Activated CD4-positive, alpha-beta T cell treated with anti-CD3 and anti-CD28 coated beads for 36 hours (primary cell): ENCODE results near the gene EXOC1L. TPM values are rescaled to one million over a fixed set of nuclear protein-coding genes. Genes with fewer than 3 reads are reported as not detected.

Source experiments
- ATAC-seq: fragments of 200-7000 bp; cut with Tn5 transposase; one replicate; pipeline ENCODE4 v1.10.0; 2021; ENCODE audit warnings: mild to moderate bottlenecking, moderate library complexity
- CTCF ChIA-PET: fragments of 350-600 bp; sonication (Branson Sonifier 250); formaldehyde crosslinking; loops from one replicate; lab custom pipeline; 2021; ENCODE audit warnings: antibody characterized with exemption; lab: Charles Lee
- POLR2A ChIA-PET: fragments of 350-600 bp; sonication (Branson Sonifier 250); formaldehyde crosslinking; loops from one replicate; lab custom pipeline; 2021; ENCODE audit warnings: antibody characterized with exemption, inconsistent platforms; lab: Charles Lee
- DNase-seq: peaks from one replicate; pipeline ENCODE4 v3.0.0-alpha.2; 2020
- H3K27ac Mint-ChIP-seq: one replicate; pipeline ENCODE4 v1.8.0; 2021; ENCODE audit warnings: mixed read lengths
- H3K27me3 Mint-ChIP-seq: one replicate; pipeline ENCODE4 v1.8.0; 2021; ENCODE audit warnings: mixed read lengths
- H3K36me3 Mint-ChIP-seq: one replicate; pipeline ENCODE4 v1.8.0; 2021; ENCODE audit warnings: low read depth, mixed read lengths
- H3K4me1 Mint-ChIP-seq: one replicate; pipeline ENCODE4 v1.8.0; 2021; ENCODE audit warnings: mixed read lengths
- H3K4me3 Mint-ChIP-seq: one replicate; pipeline ENCODE4 v1.8.0; 2021; ENCODE audit warnings: mild to moderate bottlenecking, moderate library complexity, mixed read lengths
- H3K9me3 Mint-ChIP-seq: one replicate; pipeline ENCODE4 v1.8.0; 2021; ENCODE audit warnings: low read depth, mixed read lengths
- intact Hi-C, 2 experiments: fragments of 100-400 bp; cut with DNase I in 1 of 2; cut with micrococcal nuclease in 1 of 2; formaldehyde crosslinking; loops; one replicate each; pipeline versions ENCODE4 v1.14.2 to v1.15.1; 2022 to 2024; cut with DNase I, micrococcal nuclease
- total RNA-seq, 2 experiments: library from RNA; stranded (reverse); gene quantifications; one replicate each; pipeline ENCODE4 v1.2.3, GENCODE V29; 2021

The EXOC1L gene
- total RNA-seq, 2 experiments from 2014 or later, result not detected

DNA sequence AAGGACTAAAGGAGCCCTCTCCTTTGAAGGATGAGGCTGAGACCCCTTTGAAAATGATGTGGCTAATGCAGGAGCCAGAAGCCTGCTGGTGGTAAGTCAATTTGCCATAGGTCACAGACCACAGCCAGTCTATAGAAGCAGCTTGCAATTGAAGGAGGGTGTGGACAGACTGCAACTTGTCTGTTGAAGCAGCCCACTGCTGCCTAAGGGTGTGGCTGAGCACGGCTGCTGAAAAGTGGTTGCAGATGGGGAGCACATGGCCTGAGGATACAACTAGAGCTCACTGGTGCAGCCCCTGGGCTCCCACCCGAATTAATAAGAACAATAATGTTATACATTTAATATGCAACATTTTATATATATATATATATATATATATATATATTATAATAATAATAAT is 11.4 kb upstream of the EXOC1L start:
- no peak overlapping the region for H3K27ac Mint-ChIP-seq
- intact Hi-C loops, result no loop called here
- CTCF ChIA-PET, result interaction anchor here (0.6 kb wide), 1 partner anchor 914 kb away, joined by 3 read pairs; no protein-coding TSS in a partner anchor
- no peak overlapping the region for H3K4me3 Mint-ChIP-seq
- POLR2A ChIA-PET, result no interaction called here
- H3K9me3 Mint-ChIP-seq, result no peaks in the 10 kb centered on the region
- DNase-seq (no peak), ATAC-seq (no peak)
- no peaks in the 10 kb centered on the region for H3K4me1 Mint-ChIP-seq
- H3K36me3 Mint-ChIP-seq, result no peaks in the 10 kb centered on the region
- H3K27me3 Mint-ChIP-seq, result peaks cover 14% of the 10 kb centered on the region

DNA sequence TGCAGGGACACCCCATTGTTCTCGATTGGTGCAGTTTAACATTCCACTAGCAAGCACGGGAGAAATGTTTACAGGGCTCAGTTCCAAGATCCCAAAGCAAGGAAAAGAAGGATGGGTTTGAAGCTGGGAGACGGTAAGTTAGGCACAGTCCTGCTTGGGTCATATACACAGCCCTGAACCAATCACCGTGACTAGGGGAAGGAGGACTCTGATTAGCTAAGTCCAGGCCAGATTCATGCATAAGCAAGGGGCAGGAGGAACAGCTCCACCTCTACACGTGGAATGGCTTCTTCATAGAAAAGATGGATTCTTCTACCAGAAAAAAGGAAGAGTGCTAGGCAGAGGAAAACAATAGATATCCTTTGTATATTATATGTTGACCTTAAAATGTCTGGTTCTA is 11.0 kb upstream of the EXOC1L start:
- no peak for ATAC-seq
- Mint-ChIP-seq H3K36me3 (no peaks in the 10 kb centered on the region), H3K27me3 (peaks cover 13% of the 10 kb centered on the region), H3K27ac (no peak overlapping the region), H3K4me1 (no peaks in the 10 kb centered on the region), H3K9me3 (no peaks in the 10 kb centered on the region), H3K4me3 (no peak overlapping the region)
- intact Hi-C loops, result no loop called here
- ChIA-PET CTCF (interaction anchor here (0.6 kb wide), 1 partner anchor 913 kb away, joined by 3 read pairs; no protein-coding TSS in a partner anchor), POLR2A (no interaction called here)
- no peak for DNase-seq

DNA sequence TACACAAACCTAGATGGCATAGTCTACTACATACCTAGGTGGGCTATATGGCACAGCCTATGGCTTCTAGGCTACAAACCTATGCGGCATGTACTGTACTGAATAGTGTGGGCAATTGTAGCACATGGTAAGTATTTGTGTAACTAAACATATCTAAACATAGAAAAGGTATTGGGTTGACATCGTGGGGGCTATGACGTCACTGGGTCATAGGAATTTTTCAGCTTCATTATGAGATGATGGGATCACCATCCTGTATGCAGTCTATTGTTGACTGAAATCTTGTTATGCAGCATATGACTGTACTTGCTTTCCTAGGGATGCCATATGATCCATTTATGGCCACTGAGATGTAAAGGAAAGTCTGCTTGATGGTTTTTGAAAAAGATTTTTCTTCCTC is 1.9 kb upstream of the EXOC1L start:
- Mint-ChIP-seq H3K36me3 (no peaks in the 10 kb centered on the region), H3K9me3 (no peaks in the 10 kb centered on the region), H3K27me3 (peaks cover 20% of the 10 kb centered on the region), H3K4me1 (peaks cover 7% of the 10 kb centered on the region), H3K27ac (no peak overlapping the region), H3K4me3 (no peak overlapping the region)
- intact Hi-C loops, result no loop called here
- DNase-seq, result no peak
- POLR2A ChIA-PET, result no interaction called here
- no peak for ATAC-seq
- CTCF ChIA-PET, result interaction anchor here (0.6 kb wide), 1 partner anchor 139 kb away, joined by 3 read pairs; no protein-coding TSS in a partner anchor

DNA sequence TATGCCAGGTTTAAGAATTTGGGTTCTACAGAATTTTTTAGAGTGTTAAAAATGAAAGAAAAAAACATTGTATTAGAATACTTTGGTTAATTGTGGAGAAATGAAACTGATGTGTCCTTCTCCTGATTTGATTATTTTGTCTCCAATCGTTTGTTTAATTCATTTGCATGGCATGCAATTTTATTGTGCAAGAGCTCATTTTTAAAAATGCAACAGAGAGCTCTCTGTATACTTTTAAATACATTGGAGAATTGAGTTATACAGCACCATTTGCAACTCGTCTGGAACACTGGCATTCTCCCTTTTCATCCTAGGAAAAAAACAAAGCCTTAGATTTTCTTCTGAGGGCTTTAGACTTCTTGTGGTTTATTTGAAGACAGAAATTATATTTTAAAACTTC is 689 bp downstream of the EXOC1L start:
- intact Hi-C loops, result no loop called here
- CTCF ChIA-PET, result interaction anchor here (1.3 kb wide), 1 partner anchor 46 kb away, joined by 3 read pairs; no protein-coding TSS in a partner anchor
- Mint-ChIP-seq H3K9me3 (no peaks in the 10 kb centered on the region), H3K4me1 (peaks cover 7% of the 10 kb centered on the region), H3K27me3 (peaks cover 22% of the 10 kb centered on the region), H3K4me3 (no peak overlapping the region), H3K36me3 (no peaks in the 10 kb centered on the region), H3K27ac (no peak overlapping the region)
- POLR2A ChIA-PET, result no interaction called here
- ATAC-seq (no peak), DNase-seq (no peak)

DNA sequence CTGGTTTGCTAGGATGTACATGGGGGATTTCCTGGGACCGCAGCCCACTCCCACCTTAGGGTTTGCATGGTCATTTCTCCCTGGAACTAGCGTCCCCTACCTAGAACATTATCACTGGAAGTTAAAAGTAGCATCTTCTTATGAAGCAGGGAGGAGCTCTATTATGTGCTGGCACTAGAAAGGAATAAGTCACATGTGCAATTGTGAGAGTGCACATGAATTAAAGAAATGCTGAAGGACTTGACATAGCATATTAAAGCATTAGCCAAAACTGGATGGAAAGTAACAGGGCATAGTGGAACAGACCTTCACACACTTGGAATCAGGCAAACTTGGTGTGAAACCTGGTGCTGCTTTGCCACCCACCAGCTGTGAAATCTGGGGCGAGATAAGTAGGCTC is 2.7 kb downstream of the EXOC1L start:
- intact Hi-C loops, result no loop called here
- Mint-ChIP-seq H3K4me1 (peaks cover 8% of the 10 kb centered on the region), H3K36me3 (no peaks in the 10 kb centered on the region), H3K9me3 (no peaks in the 10 kb centered on the region), H3K27ac (no peak overlapping the region), H3K4me3 (no peak overlapping the region), H3K27me3 (peaks cover 30% of the 10 kb centered on the region)
- POLR2A ChIA-PET, result interaction anchor here (0.6 kb wide), 1 partner anchor 1763 kb away, joined by 5 read pairs; no protein-coding TSS in a partner anchor
- DNase-seq, result no peak
- no peak for ATAC-seq
- CTCF ChIA-PET, result interaction anchor here (1.5 kb wide), 1 partner anchor 11 kb away, joined by 5 read pairs; no protein-coding TSS in a partner anchor

DNA sequence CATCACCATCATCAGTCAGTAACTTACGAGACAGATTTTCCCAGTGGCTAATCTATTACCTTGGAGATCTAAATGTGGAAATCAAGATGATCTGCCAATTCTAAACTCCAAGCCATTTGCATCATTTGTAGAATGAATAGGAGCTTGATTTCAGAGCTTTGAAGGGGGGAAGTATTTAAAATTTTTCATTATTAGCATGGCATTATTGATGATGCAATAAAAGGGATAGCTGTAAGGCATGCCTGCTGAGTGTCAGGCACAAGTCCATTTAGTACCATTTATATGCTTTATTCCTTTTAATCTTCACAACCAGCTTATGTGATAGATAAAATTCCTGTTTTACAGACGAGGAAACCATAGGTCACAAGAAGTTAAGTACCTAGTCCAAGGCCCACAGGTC is 5.3 kb downstream of the EXOC1L start:
- DNase-seq, result no peak
- H3K4me3 Mint-ChIP-seq, result no peak overlapping the region
- CTCF ChIA-PET, result interaction anchor here (0.6 to 1.5 kb wide), 3 partner anchors 11 to 42 kb away, joined by 3 to 7 read pairs (median 3); no protein-coding TSS in a partner anchor
- H3K27me3 Mint-ChIP-seq, result peaks cover 26% of the 10 kb centered on the region
- ATAC-seq, result no peak
- intact Hi-C loops, result no loop called here
- peaks cover 3% of the 10 kb centered on the region for H3K4me1 Mint-ChIP-seq
- POLR2A ChIA-PET, result no interaction called here
- no peaks in the 10 kb centered on the region for H3K36me3 Mint-ChIP-seq
- no peaks in the 10 kb centered on the region for H3K9me3 Mint-ChIP-seq
- H3K27ac Mint-ChIP-seq, result no peak overlapping the region

DNA sequence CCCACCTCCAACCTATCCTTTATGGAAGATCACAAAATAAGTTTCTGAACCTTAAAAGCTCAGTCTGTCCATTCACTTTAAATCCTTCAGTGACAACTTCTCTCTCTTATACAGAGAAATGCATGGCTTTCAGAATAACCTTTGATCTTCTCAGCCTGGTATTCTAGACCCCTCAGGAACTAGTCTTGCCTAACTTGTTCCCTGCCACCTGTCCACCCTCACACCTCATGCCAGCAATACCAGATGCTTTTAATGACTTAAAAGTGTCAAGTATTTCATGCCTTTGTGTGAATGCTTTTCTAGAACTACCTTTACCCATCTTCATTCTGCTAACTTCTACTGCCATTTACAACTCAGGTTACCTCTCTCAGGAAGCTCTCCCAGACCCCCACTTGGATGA is 7.4 kb downstream of the EXOC1L start:
- Mint-ChIP-seq H3K4me3 (no peak overlapping the region), H3K36me3 (no peaks in the 10 kb centered on the region), H3K4me1 (peaks cover 1% of the 10 kb centered on the region), H3K9me3 (no peaks in the 10 kb centered on the region), H3K27me3 (peaks cover 28% of the 10 kb centered on the region), H3K27ac (no peak overlapping the region)
- intact Hi-C loops, result loop anchor here in 1 of 2 experiments (2.0 kb wide), 1 partner anchor 24 kb away; no protein-coding TSS in a partner anchor
- ATAC-seq (no peak), DNase-seq (no peak)
- CTCF ChIA-PET, result no interaction called here
- POLR2A ChIA-PET, result no interaction called here

DNA sequence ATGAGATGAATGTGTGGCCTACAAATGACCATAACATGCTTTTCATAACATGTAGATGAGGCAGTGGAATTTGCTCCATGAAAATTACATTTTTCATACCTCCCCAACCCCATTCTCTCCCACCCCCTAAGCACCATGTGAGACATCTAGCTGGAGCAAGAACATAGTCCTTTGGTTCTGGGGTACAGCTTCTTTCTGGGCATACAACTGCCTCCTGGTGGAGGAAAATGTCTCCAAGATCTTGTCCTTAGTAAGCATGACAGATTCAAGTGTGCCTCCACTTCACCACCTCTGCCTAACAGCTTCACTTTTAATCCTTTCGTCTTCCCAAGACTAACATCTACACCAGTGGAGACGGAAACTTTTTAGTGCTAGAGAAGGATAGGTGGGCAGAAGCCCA is 8.0 kb downstream of the EXOC1L start:
- DNase-seq (no peak), ATAC-seq (no peak)
- CTCF ChIA-PET, result no interaction called here
- H3K4me3 Mint-ChIP-seq, result no peak overlapping the region
- H3K27ac Mint-ChIP-seq, result no peak overlapping the region
- intact Hi-C loops, result loop anchor here in 1 of 2 experiments (2.0 kb wide), 1 partner anchor 23 kb away; no protein-coding TSS in a partner anchor
- H3K27me3 Mint-ChIP-seq, result peaks cover 24% of the 10 kb centered on the region
- H3K9me3 Mint-ChIP-seq, result no peaks in the 10 kb centered on the region
- no peaks in the 10 kb centered on the region for H3K36me3 Mint-ChIP-seq
- POLR2A ChIA-PET, result no interaction called here
- peaks cover 1% of the 10 kb centered on the region for H3K4me1 Mint-ChIP-seq

DNA sequence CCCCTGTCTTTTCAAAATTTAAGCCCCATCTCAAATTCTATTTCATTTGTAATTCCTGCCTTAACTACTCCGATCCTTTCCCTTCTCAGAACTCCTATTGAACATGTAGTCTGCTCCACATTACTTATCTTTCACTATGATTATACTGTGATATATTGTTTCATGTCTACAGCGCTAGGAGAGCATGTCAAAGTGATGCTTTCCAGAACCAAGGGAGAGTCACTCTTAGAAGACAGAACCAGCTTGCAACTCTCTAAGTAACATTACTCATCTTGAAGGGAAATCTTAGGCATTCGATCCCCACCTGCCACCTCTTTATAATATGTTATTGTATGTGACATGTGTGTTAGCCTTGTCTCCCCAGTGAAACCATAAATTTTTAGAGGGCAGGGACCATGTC is 10.5 kb downstream of the EXOC1L start:
- DNase-seq (no peak), ATAC-seq (no peak)
- peaks cover 24% of the 10 kb centered on the region for H3K27me3 Mint-ChIP-seq
- H3K27ac Mint-ChIP-seq, result no peak overlapping the region
- ChIA-PET POLR2A (no interaction called here), CTCF (interaction anchor here (1.3 kb wide), 1 partner anchor 43 kb away, joined by 3 read pairs; no protein-coding TSS in a partner anchor)
- intact Hi-C loops, result no loop called here
- H3K4me1 Mint-ChIP-seq, result peaks cover 1% of the 10 kb centered on the region
- no peak overlapping the region for H3K4me3 Mint-ChIP-seq
- no peaks in the 10 kb centered on the region for H3K36me3 Mint-ChIP-seq
- no peaks in the 10 kb centered on the region for H3K9me3 Mint-ChIP-seq

DNA sequence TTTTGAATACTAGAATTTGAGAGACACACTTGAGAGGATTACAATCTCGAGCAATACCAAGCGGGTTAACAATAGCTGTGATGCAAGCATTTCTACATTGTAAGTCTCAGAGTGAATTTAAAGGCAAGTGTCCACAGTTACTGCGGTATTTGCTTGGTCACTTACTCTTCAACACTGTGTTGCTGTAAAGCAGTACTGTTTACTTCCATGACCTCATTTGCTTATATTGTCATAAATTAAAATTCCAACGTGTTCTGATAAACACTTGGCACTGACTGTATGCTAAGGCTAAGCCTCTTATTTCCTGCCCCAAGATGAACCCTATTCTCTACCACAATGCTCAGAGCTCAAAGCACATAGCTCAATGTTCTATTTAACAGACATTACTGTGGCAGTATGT is 11.1 kb downstream of the EXOC1L start:
- Mint-ChIP-seq H3K27me3 (peaks cover 27% of the 10 kb centered on the region), H3K27ac (no peak overlapping the region), H3K36me3 (no peaks in the 10 kb centered on the region), H3K4me3 (no peak overlapping the region), H3K9me3 (peaks cover 2% of the 10 kb centered on the region), H3K4me1 (peaks cover 1% of the 10 kb centered on the region)
- DNase-seq (no peak), ATAC-seq (no peak)
- CTCF ChIA-PET, result interaction anchor here (1.3 kb wide), 1 partner anchor 44 kb away, joined by 3 read pairs; no protein-coding TSS in a partner anchor
- intact Hi-C loops, result no loop called here
- POLR2A ChIA-PET, result no interaction called here

DNA sequence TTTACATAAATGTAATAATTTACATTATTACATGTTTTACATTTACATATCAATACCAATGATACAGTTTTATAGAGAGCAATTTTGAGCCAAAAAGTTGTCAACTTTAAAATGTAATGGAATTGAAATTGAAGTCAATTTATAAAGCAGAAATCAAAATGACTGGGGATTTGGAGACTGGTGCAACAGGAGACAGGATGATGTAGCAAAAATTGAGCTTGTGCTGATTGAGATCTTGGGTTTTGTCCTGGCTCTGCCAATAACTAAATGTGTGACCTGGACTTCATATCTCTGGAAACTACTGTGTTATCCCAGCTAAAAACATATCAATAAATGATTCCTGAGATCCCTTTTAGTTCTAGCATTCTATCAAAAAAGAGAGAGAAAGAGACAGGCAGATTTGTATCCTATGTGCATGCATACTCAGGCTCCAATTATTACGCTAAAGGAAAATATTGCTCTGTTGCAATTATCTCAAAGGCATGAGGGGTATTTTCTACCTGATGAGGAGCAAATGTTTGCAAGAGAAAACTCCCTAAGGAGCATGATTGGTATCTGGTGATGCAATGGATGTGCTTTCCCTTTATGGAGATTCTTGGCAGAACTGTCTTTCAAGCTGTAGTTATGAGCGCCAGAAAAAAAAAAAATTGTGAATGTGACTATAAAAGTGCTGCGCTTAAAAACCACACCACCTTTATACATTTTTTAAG is 14.7 kb downstream of the EXOC1L start:
- Mint-ChIP-seq H3K4me1 (no peaks in the 10 kb centered on the region), H3K27ac (no peak overlapping the region), H3K36me3 (no peaks in the 10 kb centered on the region), H3K27me3 (peaks cover 28% of the 10 kb centered on the region), H3K9me3 (peaks cover 2% of the 10 kb centered on the region), H3K4me3 (no peak overlapping the region)
- no peak for ATAC-seq
- DNase-seq, result no peak
- intact Hi-C loops, result no loop called here
- ChIA-PET CTCF (no interaction called here), POLR2A (no interaction called here)

DNA sequence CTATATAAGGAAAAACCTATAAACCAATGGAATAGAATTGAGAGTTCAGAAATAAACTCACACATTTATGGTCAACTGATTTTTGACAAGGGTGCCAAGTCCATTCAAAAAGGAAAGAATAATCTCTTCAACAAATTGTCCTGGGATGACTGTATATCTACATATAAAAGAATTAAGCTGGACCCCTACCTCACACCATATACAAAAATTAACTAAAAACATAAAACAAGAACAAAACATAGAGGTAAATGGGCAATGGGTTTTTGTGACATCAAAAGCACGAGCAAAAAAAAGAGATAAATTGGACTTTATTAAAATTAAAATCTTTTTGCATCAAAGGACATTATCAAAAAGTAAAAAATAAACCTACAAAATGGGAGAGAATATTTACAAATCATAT is 18.3 kb downstream of the EXOC1L start:
- ATAC-seq, result no peak
- intact Hi-C loops, result no loop called here
- H3K36me3 Mint-ChIP-seq, result no peaks in the 10 kb centered on the region
- peaks cover 31% of the 10 kb centered on the region for H3K27me3 Mint-ChIP-seq
- H3K9me3 Mint-ChIP-seq, result peaks cover 4% of the 10 kb centered on the region
- DNase-seq, result no peak
- POLR2A ChIA-PET, result interaction anchor here (0.6 kb wide), 1 partner anchor 623 kb away, joined by 4 read pairs; no protein-coding TSS in a partner anchor
- CTCF ChIA-PET, result no interaction called here
- no peak overlapping the region for H3K4me3 Mint-ChIP-seq
- no peak overlapping the region for H3K27ac Mint-ChIP-seq
- no peaks in the 10 kb centered on the region for H3K4me1 Mint-ChIP-seq
